IMR-90 (cell line): ENCODE data around the gene JKAMP. TPM values are rescaled to one million over a fixed set of nuclear protein-coding genes. Genes with fewer than 3 reads are reported as not detected.

Source experiments
- ATAC-seq: fragments of 200-7000 bp; cut with Tn5 transposase; 2 replicates; pipeline ENCODE4 v1.9.1; 2020; ENCODE audit warnings: low read depth, mild to moderate bottlenecking, moderate library complexity
- BruUV-seq: library from RNA; stranded (reverse); fragments of 400-500 nt; replicated peaks from 2 replicates; lab custom pipeline; 2021; lab: Mats Ljungman, UMichigan
- CTCF ChIA-PET: fragments of 300-600 bp; formaldehyde crosslinking; extraction: SDS; loops from one replicate; lab custom pipeline; 2021; ENCODE audit warnings: antibody characterized with exemption; lab: Yijun Ruan, JAX
- POLR2A ChIA-PET: fragments of 300-600 bp; sonication (Branson Sonifier 250); formaldehyde crosslinking; loops from one replicate; lab custom pipeline; 2022; ENCODE audit warnings: antibody characterized with exemption; ENCODE audit not compliant: unreplicated experiment; lab: Charles Lee
- DNase-seq: peaks from one replicate; pipeline ENCODE4 v3.0.0; 2013
- H2AFZ ChIP-seq: replicated peaks from 2 replicates; pipeline ENCODE3; 2013; ENCODE audit warnings: low read length, mild to moderate bottlenecking; ENCODE audit not compliant: poor library complexity
- H2AK5ac ChIP-seq: 2 replicates; pipeline ENCODE4 v1.6.1; 2013; ENCODE audit warnings: low read depth, low read length, inconsistent platforms
- H2AK9ac ChIP-seq: replicated peaks from 2 replicates; pipeline ENCODE3; 2013; ENCODE audit warnings: mild to moderate bottlenecking, low read depth, low read length, moderate library complexity; ENCODE audit not compliant: poor library complexity
- H2BK120ac ChIP-seq: 2 replicates; pipeline ENCODE4 v1.6.1; 2013; ENCODE audit warnings: low read depth, low read length, inconsistent platforms
- H2BK15ac ChIP-seq: 3 replicates; pipeline ENCODE4 v1.6.1; 2013; ENCODE audit warnings: low read depth, low read length, inconsistent platforms
- H2BK20ac ChIP-seq: 2 replicates; pipeline ENCODE4 v1.6.1; 2013; ENCODE audit warnings: low read depth, mild to moderate bottlenecking, inconsistent platforms, low read length, moderate library complexity
- H2BK5ac ChIP-seq: 2 replicates; pipeline ENCODE4 v1.6.1; 2013; ENCODE audit warnings: mild to moderate bottlenecking, low read depth, low read length, inconsistent platforms; ENCODE audit not compliant: poor library complexity, severe bottlenecking
- H3K14ac ChIP-seq: replicated peaks from 2 replicates; pipeline ENCODE4 v1.6.1; 2013; ENCODE audit warnings: low read depth, low read length, inconsistent platforms
- H3K18ac ChIP-seq: 2 replicates; pipeline ENCODE4 v1.6.1; 2013; ENCODE audit warnings: low read depth, low read length, control low read depth
- H3K23ac ChIP-seq: 2 replicates; pipeline ENCODE4 v1.6.1; 2013; ENCODE audit warnings: low read depth, low read length, inconsistent platforms
- H3K27ac ChIP-seq: 2 replicates; pipeline ENCODE4 v1.5.1; 2013; ENCODE audit warnings: mild to moderate bottlenecking, control low read depth, low read length; ENCODE audit not compliant: insufficient read depth
- H3K27me3 ChIP-seq: 2 replicates; pipeline ENCODE4 v1.6.1; 2013; ENCODE audit warnings: low read length; ENCODE audit not compliant: control insufficient read depth, insufficient read depth
- H3K36me3 ChIP-seq: 2 replicates; pipeline ENCODE4 v1.6.1; 2013; ENCODE audit warnings: low read length, mixed read lengths; ENCODE audit not compliant: control insufficient read depth, insufficient read depth
- H3K4ac ChIP-seq: 2 replicates; pipeline ENCODE4 v1.6.1; 2013; ENCODE audit warnings: low read depth, low read length, inconsistent platforms
- H3K4me1 ChIP-seq: 2 replicates; pipeline ENCODE4 v1.6.1; 2013; ENCODE audit warnings: low read length, mixed read lengths; ENCODE audit not compliant: control insufficient read depth, insufficient read depth
- H3K4me2 ChIP-seq: 2 replicates; pipeline ENCODE4 v1.6.1; 2013; ENCODE audit warnings: low read depth, mild to moderate bottlenecking, control low read depth, low read length, moderate library complexity
- H3K4me3 ChIP-seq: 2 replicates; pipeline ENCODE4 v1.5.1; 2013; ENCODE audit warnings: low read depth, mild to moderate bottlenecking, control low read depth, low read length, moderate library complexity; ENCODE audit not compliant: insufficient read depth
- H3K56ac ChIP-seq: 2 replicates; pipeline ENCODE4 v1.6.1; 2013; ENCODE audit warnings: low read length, inconsistent platforms; ENCODE audit not compliant: insufficient read depth; ENCODE audit errors: extremely low read depth
- H3K79me1 ChIP-seq, 2 experiments: 2 replicates each; pipeline ENCODE4 v1.6.1; 2013; ENCODE audit warnings: low read length in 2 of 2, inconsistent platforms in 1 of 2, low read depth in 1 of 2
- H3K9ac ChIP-seq: 2 replicates; pipeline ENCODE4 v1.6.1; 2013; ENCODE audit warnings: low read depth, low read length, control low read depth
- H3K9me1 ChIP-seq: 2 replicates; pipeline ENCODE4 v1.6.1; 2013; ENCODE audit warnings: low read length, inconsistent platforms; ENCODE audit not compliant: insufficient read depth
- H3K9me3 ChIP-seq: 2 replicates; pipeline ENCODE4 v1.6.1; 2013; ENCODE audit warnings: low read length; ENCODE audit not compliant: control insufficient read depth, insufficient read depth
- H4K20me1 ChIP-seq: 2 replicates; pipeline ENCODE4 v1.6.1; 2013; ENCODE audit warnings: low read length, inconsistent platforms; ENCODE audit not compliant: insufficient read depth
- H4K5ac ChIP-seq: 2 replicates; pipeline ENCODE4 v1.6.1; 2013; ENCODE audit warnings: mild to moderate bottlenecking, low read depth, low read length, control low read depth
- H4K8ac ChIP-seq, 2 experiments: 2 replicates each; pipeline ENCODE4 v1.6.1; 2013; ENCODE audit warnings: low read depth in 2 of 2, low read length in 2 of 2, control low read depth in 1 of 2, inconsistent platforms in 1 of 2
- H4K91ac ChIP-seq: 2 replicates; pipeline ENCODE4 v1.6.1; 2013; ENCODE audit warnings: low read depth, low read length, inconsistent platforms; ENCODE audit not compliant: insufficient read depth
- CEBPB ChIP-seq: IDR thresholded peaks from 2 replicates; pipeline ENCODE4 v1.6.1; 2012; ENCODE audit warnings: low read depth, low read length, improper control_type of control experiment
- MAZ ChIP-seq: IDR thresholded peaks from 2 replicates; pipeline ENCODE4 v1.6.1; 2012; ENCODE audit warnings: low read depth, mild to moderate bottlenecking, low read length, improper control_type of control experiment, moderate library complexity, borderline replicate concordance
- MXI1 ChIP-seq: IDR thresholded peaks from 2 replicates; pipeline ENCODE4 v1.6.1; 2012; ENCODE audit warnings: low read depth, mild to moderate bottlenecking, low read length, moderate library complexity, borderline replicate concordance
- RAD21 ChIP-seq: IDR thresholded peaks from 2 replicates; pipeline ENCODE4 v1.6.1; 2012; ENCODE audit warnings: low read length, improper control_type of control experiment
- RFX5 ChIP-seq: IDR thresholded peaks from 2 replicates; pipeline ENCODE4 v1.8.0; 2012; ENCODE audit warnings: low read depth, mild to moderate bottlenecking, low read length, moderate library complexity
- WGBS, 2 experiments: methylation state at CpG; one replicate each; pipeline versions ENCODE4 v1.1.5 to v1.1.7; 2013; ENCODE audit warnings: missing lambda C conversion rate in 2 of 2; ENCODE audit not compliant: insufficient read length in 1 of 2; ENCODE audit errors: extremely low coverage in 2 of 2; 5-methylcytosine and 5-hydroxymethylcytosine counted together
- dilution Hi-C: fragments of 300-500 bp; cut with HindIII; formaldehyde crosslinking; loops from one replicate; pipeline ENCODE4 v1.14.3; 2018; ENCODE audit warnings: low sequenced_read_pairs; ENCODE audit not compliant: unreplicated experiment
- in situ Hi-C: fragments of 300-500 bp; cut with MboI; formaldehyde crosslinking; loops from 3 replicates; pipeline ENCODE4 v1.14.3; 2019; ENCODE audit warnings: low sequenced_read_pairs, inconsistent platforms, mixed read lengths
- intact Hi-C: fragments of 100-400 bp; cut with micrococcal nuclease; formaldehyde crosslinking; loops from 2 replicates; pipeline ENCODE4 v1.10.0; 2022
- polyA plus RNA-seq, 3 experiments: library from polyadenylated mRNA; depleted of rRNA; stranded (reverse); fragments of >200 nt; gene quantifications; 2 replicates each; pipeline ENCODE4 v1.2.3, GENCODE V29; 2012; ENCODE audit warnings: low replicate concordance in 1 of 3
- total RNA-seq: library from RNA; depleted of rRNA; stranded (reverse); fragments of >200 nt; gene quantifications from 2 replicates; pipeline ENCODE4 v1.2.3, GENCODE V29; 2012
- TF ChIP-seq, protein P1 (sequence below): fragments of 150-350 bp; IDR thresholded peaks from 2 replicates; pipeline ENCODE4 v1.6.1; 2017; ENCODE audit warnings: mild to moderate bottlenecking, antibody characterized with exemption, low read length, low read depth

Gene JKAMP
- total and polyA plus RNA-seq, 2 of the 4 experiments (the other 2 are of a cell fraction): 62.2 to 101 TPM

GRCh38 chr14:59507752-59508103, 23.4 kb downstream of the JKAMP start:
- Histone ChIP-seq H3K4ac (no peak overlapping the region), H3K36me3 (peaks cover 5% of the 10 kb centered on the region; the same call in 1 of the 2 replicates), H2AFZ (no peak overlapping the region), H3K9ac (no peak overlapping the region), H3K4me2 (no peak overlapping the region), H2BK15ac (no peak overlapping the region), H3K9me3 (no peaks in the 10 kb centered on the region), H2BK120ac (no peak overlapping the region), H3K14ac (no peak overlapping the region), H3K9me1 (0 out of 2 replicates have a peak, but pooled peaks cover 2% of the 10 kb centered on the region), H3K4me3 (no peak overlapping the region), H3K18ac (no peak overlapping the region), H2BK20ac (no peak overlapping the region), H3K27me3 (no peaks in the 10 kb centered on the region), H2BK5ac (no peak overlapping the region), H3K56ac (no peak overlapping the region), H2AK5ac (no peak overlapping the region), H3K4me1 (no peaks in the 10 kb centered on the region), H2AK9ac (no peak overlapping the region), H4K5ac (no peak overlapping the region), H4K20me1 (no peaks in the 10 kb centered on the region), H4K8ac (no peak overlapping the region), H4K91ac (no peak overlapping the region), H3K23ac (no peak overlapping the region), H3K79me1 (no peaks in the 10 kb centered on the region; a peak in 1 of 4 replicates), H3K27ac (no peak overlapping the region)
- no peak for TF ChIP-seq RAD21
- no peak for TF ChIP-seq MXI1
- TF ChIP-seq MAZ: no peak
- TF ChIP-seq CEBPB: no peak
- TF ChIP-seq, protein P1, sequence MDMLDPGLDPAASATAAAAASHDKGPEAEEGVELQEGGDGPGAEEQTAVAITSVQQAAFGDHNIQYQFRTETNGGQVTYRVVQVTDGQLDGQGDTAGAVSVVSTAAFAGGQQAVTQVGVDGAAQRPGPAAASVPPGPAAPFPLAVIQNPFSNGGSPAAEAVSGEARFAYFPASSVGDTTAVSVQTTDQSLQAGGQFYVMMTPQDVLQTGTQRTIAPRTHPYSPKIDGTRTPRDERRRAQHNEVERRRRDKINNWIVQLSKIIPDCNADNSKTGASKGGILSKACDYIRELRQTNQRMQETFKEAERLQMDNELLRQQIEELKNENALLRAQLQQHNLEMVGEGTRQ: no peak
- no peak for TF ChIP-seq RFX5
- POLR2A ChIA-PET: no interaction called here
- intact Hi-C loops (loop anchor here (1.0 kb wide), 4 partner anchors 69 to 677 kb away; partner anchors contain the start of gene CCDC175), dilution Hi-C loops (no loop called here), in situ Hi-C loops (loop anchor here (5.0 kb wide), 1 partner anchor 65 kb away; no protein-coding TSS in a partner anchor)
- CTCF ChIA-PET: interaction anchor here (0.7 to 1.6 kb wide), 6 partner anchors 12 to 71 kb away, joined by 3 to 19 read pairs (median 6); partner anchors contain the start of gene CCDC175
- no TSS peak for BruUV-seq
- no peak for ATAC-seq
- DNase-seq: no peak
- no CpG with 5 or more reads among the region's 3 CpGs for WGBS, 2 experiments
